T-cell (primary cell): ENCODE measurements around the gene TRIM7. TPM values are rescaled to one million over a fixed set of nuclear protein-coding genes. Genes with fewer than 3 reads are reported as not detected.

ENCODE experiments used
- total RNA-seq, 35 experiments: library from RNA in 6 of 35; stranded (reverse) in 6 of 35; fragments of 120-200 nt in 1 of 35; gene quantifications; one replicate each; pipeline versions ENCODE4 v1.2.1 to v1.2.4 and lab custom pipeline; 2013 to 2026

The TRIM7 gene
- total RNA-seq, 5 donors from 2014 or later (not counting 1 experiment from before 2014, with no cell fraction given), result 1.6 to 3.1 (median 3.0) TPM

Other genes starting within 250 kb of the TRIM7 start
- not detected for gene BTNL3, start 216.3 kb downstream of the TRIM7 start, total RNA-seq
- under 1 TPM in 3 of 5 donors, not detected in 2; 0.41 to 0.95 (median 0.66) TPM for gene BTNL9, start 164.9 kb downstream of the TRIM7 start, total RNA-seq
- not detected for gene OR2V1, start 74.0 kb downstream of the TRIM7 start, total RNA-seq
- gene OR2V2, start 57.6 kb downstream of the TRIM7 start, total RNA-seq, result not detected
- gene TRIM41, start 18.1 kb upstream of the TRIM7 start, total RNA-seq, result 10 to 100 TPM; 32.2 to 46.2 (median 36.7) TPM
- 1,000 to 10,000 TPM; 2,132 to 2,437 (median 2,230) TPM for gene RACK1, start 38.7 kb upstream of the TRIM7 start, total RNA-seq
- 10 to 100 TPM; 42.9 to 56.9 (median 54.0) TPM for gene TRIM52, start 55.9 kb upstream of the TRIM7 start, total RNA-seq
- not detected for gene OR4F3, start 162.1 kb upstream of the TRIM7 start, total RNA-seq